Measurements from ENCODE around the gene SGCA.

Gene SGCA

GRCh38 chr17:50209472-50210239, 43.9 kb downstream of the SGCA start:
- peak; percentile 100 for DNase-seq (ENCODE audit: low read depth)

GRCh38 chr17:50210240-50211225, 44.7 kb downstream of the SGCA start:
- peak; percentile 98 for DNase-seq (ENCODE audit: low read depth)

GRCh38 chr17:50211249-50212120, 45.7 kb downstream of the SGCA start:
- DNase-seq (ENCODE audit: low read depth), result peak; percentile 45

GRCh38 chr17:50212121-50212843, 46.5 kb downstream of the SGCA start:
- peak; percentile 17 for DNase-seq (ENCODE audit: low read depth)

- DNase-seq (ENCODE audit: low read depth), result peak; percentile 48
These were observed 47.5 kb downstream of the SGCA start for GRCh38 chr17:50213026-50214022.

GRCh38 chr17:50214976-50215760, 49.4 kb downstream of the SGCA start:
- peak; percentile 36 for DNase-seq (ENCODE audit: low read depth)

- DNase-seq (ENCODE audit: low read depth), result no peak
These were observed 51.8 kb downstream of the SGCA start for GRCh38 chr17:50217591-50217990.

GRCh38 chr17:50218071-50218759, 52.4 kb downstream of the SGCA start:
- DNase-seq (ENCODE audit: low read depth), result peak; percentile 68

GRCh38 chr17:50218771-50219315, 53.0 kb downstream of the SGCA start:
- peak; percentile 97 for DNase-seq (ENCODE audit: low read depth)

GRCh38 chr17:50219342-50219741, 53.5 kb downstream of the SGCA start:
- DNase-seq (ENCODE audit: low read depth), result peak; percentile 93

GRCh38 chr17:50219939-50220465, 54.2 kb downstream of the SGCA start:
- peak; percentile 59 for DNase-seq (ENCODE audit: low read depth)

GRCh38 chr17:50220811-50221210, 55.0 kb downstream of the SGCA start:
- no peak for DNase-seq (ENCODE audit: low read depth)

GRCh38 chr17:50221266-50221863, 55.6 kb downstream of the SGCA start:
- peak; percentile 82 for DNase-seq (ENCODE audit: low read depth)

- DNase-seq (ENCODE audit: low read depth), result no peak
These were observed 56.2 kb downstream of the SGCA start for GRCh38 chr17:50221864-50222545.

GRCh38 chr17:50222922-50223321, 57.1 kb downstream of the SGCA start:
- DNase-seq (ENCODE audit: low read depth), result no peak

Measured in iris pigment epithelial cell (primary cell).